Measurements from ENCODE around the gene CDC42BPA. TPM values are rescaled to one million over a fixed set of nuclear protein-coding genes. Genes with fewer than 3 reads are reported as not detected.

CDC42BPA gene
- total and polyA plus RNA-seq, 9 of the 15 experiments (the other 6 are each of a cell fraction or from before 2014, with no cell fraction given) = 8.0 to 77.5 (median 52.1) TPM

DNA sequence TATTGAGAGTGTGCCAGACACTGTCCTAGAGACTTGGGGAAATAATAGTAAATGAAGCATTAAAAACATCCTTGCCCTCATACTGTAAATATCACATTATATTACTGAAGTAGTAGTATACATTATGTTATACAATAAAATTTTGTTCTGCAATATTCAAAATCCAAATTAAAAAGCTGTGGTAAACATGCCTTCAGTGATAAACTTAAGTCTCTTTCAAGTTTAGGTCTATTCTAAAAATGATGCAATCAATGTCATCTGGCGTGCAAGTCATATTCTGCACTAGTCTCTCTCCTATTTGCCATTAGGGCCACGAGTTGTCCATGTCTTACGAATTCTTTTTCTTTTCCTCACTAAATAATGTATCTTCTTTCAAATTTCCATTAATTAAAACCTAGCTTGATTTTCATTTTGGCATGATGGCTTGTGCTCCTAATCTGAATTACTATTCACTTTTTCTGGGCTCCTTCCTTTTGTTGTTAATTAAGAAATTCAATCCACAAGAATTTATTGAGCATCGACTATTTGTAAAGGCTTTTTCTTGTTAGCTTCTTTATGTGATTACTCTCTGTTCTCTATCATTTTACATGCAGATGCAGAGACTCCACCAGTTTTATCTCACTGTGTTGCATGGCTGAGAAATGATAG, 247.5 kb downstream of the CDC42BPA start (continued):
- no peak for TF ChIP-seq HMGXB4 (CRISPR knock-in tag; IDR thresholded peaks at IDR 0.05)
- TF ChIP-seq ZNF175 (CRISPR knock-in tag; IDR thresholded peaks at IDR 0.05; ENCODE audit: low read depth) = peak; percentile 95
- TF ChIP-seq, protein P1, sequence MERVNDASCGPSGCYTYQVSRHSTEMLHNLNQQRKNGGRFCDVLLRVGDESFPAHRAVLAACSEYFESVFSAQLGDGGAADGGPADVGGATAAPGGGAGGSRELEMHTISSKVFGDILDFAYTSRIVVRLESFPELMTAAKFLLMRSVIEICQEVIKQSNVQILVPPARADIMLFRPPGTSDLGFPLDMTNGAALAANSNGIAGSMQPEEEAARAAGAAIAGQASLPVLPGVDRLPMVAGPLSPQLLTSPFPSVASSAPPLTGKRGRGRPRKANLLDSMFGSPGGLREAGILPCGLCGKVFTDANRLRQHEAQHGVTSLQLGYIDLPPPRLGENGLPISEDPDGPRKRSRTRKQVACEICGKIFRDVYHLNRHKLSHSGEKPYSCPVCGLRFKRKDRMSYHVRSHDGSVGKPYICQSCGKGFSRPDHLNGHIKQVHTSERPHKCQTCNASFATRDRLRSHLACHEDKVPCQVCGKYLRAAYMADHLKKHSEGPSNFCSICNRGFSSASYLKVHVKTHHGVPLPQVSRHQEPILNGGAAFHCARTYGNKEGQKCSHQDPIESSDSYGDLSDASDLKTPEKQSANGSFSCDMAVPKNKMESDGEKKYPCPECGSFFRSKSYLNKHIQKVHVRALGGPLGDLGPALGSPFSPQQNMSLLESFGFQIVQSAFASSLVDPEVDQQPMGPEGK (CRISPR knock-in tag; IDR thresholded peaks at IDR 0.05; ENCODE audit: borderline replicate concordance) = no peak
- TF ChIP-seq TRIM24 (IDR thresholded peaks at IDR 0.05) = peak; percentile 81 to 87; a peak in 2 of 4 replicates
- no peak for TF ChIP-seq CBX5 (IDR thresholded peaks at IDR 0.05; ENCODE audit: borderline replicate concordance, low read depth)
- no peak for TF ChIP-seq ZNF77 (CRISPR knock-in tag; IDR thresholded peaks at IDR 0.05)
- TF ChIP-seq TEAD1 (CRISPR knock-in tag; IDR thresholded peaks at IDR 0.05) = no peak
- TF ChIP-seq ARNT (IDR thresholded peaks at IDR 0.05) = peak in 1 of 2 experiments; percentile 59; a peak in 1 of 4 replicates
- peak; percentile 48; the same call in 1 of the 2 replicates for TF ChIP-seq DMBX1 (CRISPR knock-in tag; IDR thresholded peaks at IDR 0.05; ENCODE audit: borderline replicate concordance)
- TF ChIP-seq GTF2E2 (tag; IDR thresholded peaks at IDR 0.05) = peak; percentile 30; the same call in 1 of the 2 replicates
- TF ChIP-seq PTTG1 (tag; IDR thresholded peaks at IDR 0.05; ENCODE audit: low read depth) = 0 out of 2 replicates have a peak, but pooled peaks have one; percentile 14
- TF ChIP-seq ZNF589 (CRISPR knock-in tag; IDR thresholded peaks at IDR 0.05; ENCODE audit: low read depth) = peak; percentile 58; the same call in 1 of the 2 replicates
- TF ChIP-seq ATF7 (IDR thresholded peaks at IDR 0.05) = peak; percentile 82; the same call in 1 of the 2 replicates
- no peak for TF ChIP-seq ZNF217 (CRISPR knock-in tag; IDR thresholded peaks at IDR 0.05)
- peak; percentile 97 for TF ChIP-seq ATF3 (IDR thresholded peaks at IDR 0.05)
- no peak for TF ChIP-seq ATF3 (CRISPR knock-in tag; conservative IDR thresholded peaks at IDR 0.05)
- peak; percentile 63 for TF ChIP-seq POLR2H (tag; IDR thresholded peaks at IDR 0.05; ENCODE audit: low read depth)
- TF ChIP-seq EP300 (IDR thresholded peaks at IDR 0.05; ENCODE audit: low read length) = 0 out of 2 replicates have a peak, but pooled peaks have one; percentile 28
- peak; percentile 89 for TF ChIP-seq CEBPB (tag; IDR thresholded peaks at IDR 0.05)
- peak; percentile 52; the same call in 1 of the 2 replicates for TF ChIP-seq ZNF592 (IDR thresholded peaks at IDR 0.05)
